HG03025 (cell line): Measurements from ENCODE around the gene CHD9.

ENCODE experiments used
- ATAC-seq: cut with Tn5 transposase; IDR thresholded peaks from one replicate; pipeline ENCODE4 v1.9.1; 2021; ENCODE audit warnings: mild to moderate bottlenecking, moderate library complexity; ENCODE audit not compliant: unreplicated experiment, low FRiP score

Gene CHD9

GRCh38 chr16:53187775-53188174 is 133.0 kb downstream of the CHD9 start:
- ATAC-seq, result no peak

- no peak for ATAC-seq
Observed at GRCh38 chr16:53191413-53191812, 136.6 kb downstream of the CHD9 start.

- ATAC-seq, result no peak
Observed at GRCh38 chr16:53198933-53199332, 144.1 kb downstream of the CHD9 start.

- ATAC-seq, result no peak
Observed at GRCh38 chr16:53201900-53202299, 147.1 kb downstream of the CHD9 start.

GRCh38 chr16:53202398-53202797 is 147.6 kb downstream of the CHD9 start:
- no peak for ATAC-seq

- ATAC-seq, result peak; percentile 82
Observed at GRCh38 chr16:53207810-53208752, 153.3 kb downstream of the CHD9 start.

GRCh38 chr16:53209429-53209828 is 154.6 kb downstream of the CHD9 start:
- ATAC-seq, result no peak

GRCh38 chr16:53209877-53210276 is 155.1 kb downstream of the CHD9 start:
- no peak for ATAC-seq

- no peak for ATAC-seq
Observed at GRCh38 chr16:53211253-53211652, 156.5 kb downstream of the CHD9 start.

- ATAC-seq, result no peak
Observed at GRCh38 chr16:53212893-53213223, 158.1 kb downstream of the CHD9 start.

GRCh38 chr16:53213542-53213941 is 158.8 kb downstream of the CHD9 start:
- no peak for ATAC-seq

- ATAC-seq, result no peak
Observed at GRCh38 chr16:53216798-53217197, 162.0 kb downstream of the CHD9 start.

GRCh38 chr16:53219371-53219770 is 164.6 kb downstream of the CHD9 start:
- ATAC-seq, result no peak

GRCh38 chr16:53219795-53220454 is 165.1 kb downstream of the CHD9 start:
- no peak for ATAC-seq

GRCh38 chr16:53220585-53220984 is 165.8 kb downstream of the CHD9 start:
- ATAC-seq, result no peak

- ATAC-seq, result no peak
Observed at GRCh38 chr16:53224951-53225533, 170.3 kb downstream of the CHD9 start.

- ATAC-seq, result no peak
Observed at GRCh38 chr16:53232826-53233529, 178.2 kb downstream of the CHD9 start.

GRCh38 chr16:53234836-53235235 is 180.0 kb downstream of the CHD9 start:
- ATAC-seq, result no peak

GRCh38 chr16:53235851-53236250 is 181.1 kb downstream of the CHD9 start:
- ATAC-seq, result no peak

GRCh38 chr16:53249331-53249730 is 194.5 kb downstream of the CHD9 start:
- ATAC-seq, result no peak

- ATAC-seq, result no peak
Observed at GRCh38 chr16:53257001-53257400, 202.2 kb downstream of the CHD9 start.
